ENCODE data around the gene MYB.

The MYB gene

GRCh38 chr6:135191508-135192255 lies 10.6 kb downstream of the MYB start:
- no peak for DNase-seq

- no peak for DNase-seq
Observed at GRCh38 chr6:135192256-135193174, 11.4 kb downstream of the MYB start.

- DNase-seq: no peak
Observed at GRCh38 chr6:135193221-135193620, 12.1 kb downstream of the MYB start.

GRCh38 chr6:135195041-135195440 lies 13.9 kb downstream of the MYB start:
- DNase-seq: no peak

GRCh38 chr6:135195522-135195921 lies 14.4 kb downstream of the MYB start:
- DNase-seq: no peak

GRCh38 chr6:135196739-135197510 lies 15.8 kb downstream of the MYB start:
- no peak for DNase-seq

- no peak for DNase-seq
Observed at GRCh38 chr6:135202836-135203235, 21.7 kb downstream of the MYB start.

GRCh38 chr6:135204951-135205350 lies 23.8 kb downstream of the MYB start:
- DNase-seq: no peak

- DNase-seq: no peak
Observed at GRCh38 chr6:135209803-135210202, 28.7 kb downstream of the MYB start.

- no peak for DNase-seq
Observed at GRCh38 chr6:135210632-135211305, 29.7 kb downstream of the MYB start.

GRCh38 chr6:135211306-135211702 lies 30.2 kb downstream of the MYB start:
- no peak for DNase-seq

- DNase-seq: no peak
Observed at GRCh38 chr6:135212020-135212806, 31.1 kb downstream of the MYB start.

- DNase-seq: no peak
Observed at GRCh38 chr6:135212935-135213334, 31.8 kb downstream of the MYB start.

GRCh38 chr6:135213616-135214015 lies 32.5 kb downstream of the MYB start:
- DNase-seq: no peak

- DNase-seq: no peak
Observed at GRCh38 chr6:135215160-135215559, 34.1 kb downstream of the MYB start.

- no peak for DNase-seq
Observed at GRCh38 chr6:135215563-135215962, 34.5 kb downstream of the MYB start.

- DNase-seq: no peak
Observed at GRCh38 chr6:135217663-135218062, 36.6 kb downstream of the MYB start.

GRCh38 chr6:135219346-135219745 lies 38.2 kb downstream of the MYB start:
- DNase-seq: no peak

- no peak for DNase-seq
Observed at GRCh38 chr6:135221042-135221441, 39.9 kb downstream of the MYB start.

- no peak for DNase-seq
Observed at GRCh38 chr6:135221505-135221904, 40.4 kb downstream of the MYB start.

GRCh38 chr6:135222623-135223022 lies 41.5 kb downstream of the MYB start:
- DNase-seq: no peak

Data from CD4-positive, alpha-beta T cell treated with Interferon gamma for 1 hour (primary cell).